Type B pancreatic cell (in vitro differentiated cells): Measurements from ENCODE around the gene SDE2. TPM values are rescaled to one million over a fixed set of nuclear protein-coding genes. Genes with fewer than 3 reads are reported as not detected.
A peak's percentile ranks its signal among the peaks of the same experiment; 100 is the strongest.

ENCODE experiments used
- DNase-seq: peaks from one replicate; pipeline ENCODE4 v3.0.0; 2021; ENCODE audit warnings: mixed read lengths; ENCODE audit not compliant: unreplicated experiment; ENCODE audit errors: extremely low spot score
- H3K27ac Mint-ChIP-seq: 2 replicates; pipeline ENCODE4 v1.8.0; 2021; ENCODE audit warnings: mild to moderate bottlenecking, mixed read lengths
- H3K27me3 Mint-ChIP-seq: 2 replicates; pipeline ENCODE4 v1.8.0; 2021; ENCODE audit warnings: mixed read lengths
- H3K36me3 Mint-ChIP-seq: 2 replicates; pipeline ENCODE4 v1.8.0; 2021; ENCODE audit warnings: mixed read lengths
- H3K4me1 Mint-ChIP-seq: one replicate; pipeline ENCODE4 v1.8.0; 2021; ENCODE audit warnings: mixed read lengths; ENCODE audit not compliant: unreplicated experiment
- H3K4me3 Mint-ChIP-seq: 2 replicates; pipeline ENCODE4 v1.8.0; 2021; ENCODE audit warnings: mild to moderate bottlenecking, mixed read lengths
- H3K9me3 Mint-ChIP-seq: 2 replicates; pipeline ENCODE4 v1.8.0; 2021; ENCODE audit warnings: mixed read lengths
- CTCF ChIP-seq: fragments of 200-600 bp; sonication (generic); conservative IDR thresholded peaks from 2 replicates; pipeline ENCODE4 v1.5.0; 2021; ENCODE audit warnings: antibody characterized with exemption, mild to moderate bottlenecking
- total RNA-seq: library from RNA; stranded (reverse); gene quantifications from 2 replicates; pipeline ENCODE4 v1.2.1, GENCODE V29; 2021; ENCODE audit warnings: low replicate concordance

Gene SDE2
- total RNA-seq, 1 donor from 2014 or later, result 15.1 TPM

- no peak overlapping the region for H3K27ac Mint-ChIP-seq
- H3K9me3 Mint-ChIP-seq, result no peaks in the 10 kb centered on the region
- H3K27me3 Mint-ChIP-seq, result no peaks in the 10 kb centered on the region
- peaks cover 8% of the 10 kb centered on the region for H3K4me1 Mint-ChIP-seq
- DNase-seq, result no peak
- H3K36me3 Mint-ChIP-seq, result no peaks in the 10 kb centered on the region
- H3K4me3 Mint-ChIP-seq, result no peak overlapping the region
- TF ChIP-seq CTCF, result no peak
Observed at GRCh38 chr1:226029568-226030225, 30.6 kb upstream of the SDE2 start.

GRCh38 chr1:226029093-226029496, 30.0 kb upstream of the SDE2 start:
- no peaks in the 10 kb centered on the region for H3K36me3 Mint-ChIP-seq
- no peak for DNase-seq
- H3K9me3 Mint-ChIP-seq, result no peaks in the 10 kb centered on the region
- peak overlapping the region; percentile 50 for H3K27ac Mint-ChIP-seq
- H3K27me3 Mint-ChIP-seq, result no peaks in the 10 kb centered on the region
- peaks cover 8% of the 10 kb centered on the region for H3K4me1 Mint-ChIP-seq
- no peak overlapping the region for H3K4me3 Mint-ChIP-seq
- no peak for TF ChIP-seq CTCF

GRCh38 chr1:226027538-226028217, 28.5 kb upstream of the SDE2 start:
- no peak for TF ChIP-seq CTCF
- Mint-ChIP-seq H3K36me3 (no peaks in the 10 kb centered on the region), H3K27me3 (no peaks in the 10 kb centered on the region), H3K9me3 (no peaks in the 10 kb centered on the region), H3K4me1 (peaks cover 8% of the 10 kb centered on the region), H3K4me3 (peak overlapping the region; percentile 1), H3K27ac (peak overlapping the region; percentile 76)
- DNase-seq, result no peak

- H3K4me1 Mint-ChIP-seq, result peaks cover 8% of the 10 kb centered on the region
- H3K27me3 Mint-ChIP-seq, result no peaks in the 10 kb centered on the region
- no peak for TF ChIP-seq CTCF
- no peak overlapping the region for H3K27ac Mint-ChIP-seq
- no peaks in the 10 kb centered on the region for H3K36me3 Mint-ChIP-seq
- H3K9me3 Mint-ChIP-seq, result no peaks in the 10 kb centered on the region
- DNase-seq, result no peak
- H3K4me3 Mint-ChIP-seq, result no peak overlapping the region
Observed at GRCh38 chr1:226026833-226027232, 27.7 kb upstream of the SDE2 start.

- H3K9me3 Mint-ChIP-seq, result no peaks in the 10 kb centered on the region
- no peak for TF ChIP-seq CTCF
- DNase-seq, result no peak
- no peaks in the 10 kb centered on the region for H3K27me3 Mint-ChIP-seq
- H3K4me1 Mint-ChIP-seq, result peaks cover 8% of the 10 kb centered on the region
- no peak overlapping the region for H3K27ac Mint-ChIP-seq
- no peaks in the 10 kb centered on the region for H3K36me3 Mint-ChIP-seq
- H3K4me3 Mint-ChIP-seq, result no peak overlapping the region
Observed at GRCh38 chr1:226023735-226024134, 24.6 kb upstream of the SDE2 start.
